ENCODE data around the gene RNF180. TPM values are rescaled to one million over a fixed set of nuclear protein-coding genes. Genes with fewer than 3 reads are reported as not detected.

The RNF180 gene
- total and polyA plus RNA-seq, 2 donors (not counting 3 experiments of a cell fraction or from before 2014, with no cell fraction given): 0.62 to 5.6 TPM

DNA sequence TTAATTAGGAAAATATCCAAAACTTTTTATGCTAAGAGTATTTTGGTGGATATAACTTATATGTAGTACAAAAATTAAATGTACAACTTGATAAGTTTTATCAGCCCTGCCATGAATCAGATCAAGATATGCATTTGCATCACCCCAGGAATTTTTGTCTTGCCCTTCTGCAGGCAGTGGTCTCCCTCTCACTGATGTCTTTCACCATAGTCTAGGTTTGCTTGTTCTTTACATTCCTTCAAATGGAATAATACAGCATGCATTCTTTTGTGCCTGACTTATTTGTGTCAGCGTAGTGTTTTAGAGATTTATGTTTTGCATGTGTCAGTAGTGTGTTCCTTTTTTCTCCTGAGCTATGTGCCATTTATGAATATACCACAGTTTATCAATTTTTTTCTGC, 36.4 kb downstream of the RNF180 start:
- CTCF ChIA-PET: interaction anchor here (1.0 kb wide), 1 partner anchor 54 kb away, joined by 8 read pairs; no protein-coding TSS in a partner anchor
- H3K27ac ChIP-seq (ENCODE audit: insufficient read depth, low read depth, low read length): no peak overlapping the region
- BruUV-seq (replicated peaks): no TSS peak

More for the DNA sequence above, 36.4 kb downstream of the RNF180 start:
- dilution Hi-C loops (cut with MboI; ENCODE audit: extremely low pct_ligation_motif_present, low sequenced_read_pairs) (no loop called here), intact Hi-C loops (cut with micrococcal nuclease) (no loop called here)
- H3K27me3 ChIP-seq (ENCODE audit: control insufficient read depth in 2 of 2, insufficient read depth in 2 of 2, low read length in 2 of 2): no peaks in the 10 kb centered on the region
- H3K4me1 ChIP-seq (ENCODE audit: control insufficient read depth, extremely low read depth, insufficient read depth, low read length): no peaks in the 10 kb centered on the region
- no peaks in the 10 kb centered on the region for H3K79me2 ChIP-seq (ENCODE audit: control insufficient read depth, insufficient read depth, low read length)
- no peaks in the 10 kb centered on the region for H3K9me3 ChIP-seq (replicated peaks; ENCODE audit: control insufficient read depth, insufficient read depth, low read length)
- no peak overlapping the region for H3K4me3 ChIP-seq (replicated peaks in 1 of 3; ENCODE audit: insufficient read depth in 1 of 3, low read depth in 1 of 3, low read length in 3 of 3)
- no peak overlapping the region for H3K4me2 ChIP-seq (ENCODE audit: insufficient read depth, low read length)
- TF ChIP-seq POLR2AphosphoS5 (IDR thresholded peaks at IDR 0.05; ENCODE audit: insufficient read depth, low read depth, low read length) (no peak), POLR2A (IDR thresholded peaks at IDR 0.05; ENCODE audit: low read depth, low read length) (no peak), GATA2 (IDR thresholded peaks at IDR 0.05; ENCODE audit: insufficient read depth, insufficient read length, low read depth, low read length) (no peak), JUN (IDR thresholded peaks at IDR 0.05; ENCODE audit: borderline replicate concordance, insufficient read depth, insufficient read length, low read depth) (no peak), FOS (IDR thresholded peaks at IDR 0.05; ENCODE audit: borderline replicate concordance, insufficient read depth, low read length) (no peak), EZH2 (IDR thresholded peaks at IDR 0.05; ENCODE audit: borderline replicate concordance, low read depth, low read length, severe bottlenecking) (no peak), MYC (IDR thresholded peaks at IDR 0.05; ENCODE audit: low read depth, low read length) (no peak)
- TF ChIP-seq, protein P1, sequence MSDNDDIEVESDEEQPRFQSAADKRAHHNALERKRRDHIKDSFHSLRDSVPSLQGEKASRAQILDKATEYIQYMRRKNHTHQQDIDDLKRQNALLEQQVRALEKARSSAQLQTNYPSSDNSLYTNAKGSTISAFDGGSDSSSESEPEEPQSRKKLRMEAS (IDR thresholded peaks at IDR 0.05; ENCODE audit: insufficient read depth, insufficient read length): no peak
- TF ChIP-seq, protein P2, sequence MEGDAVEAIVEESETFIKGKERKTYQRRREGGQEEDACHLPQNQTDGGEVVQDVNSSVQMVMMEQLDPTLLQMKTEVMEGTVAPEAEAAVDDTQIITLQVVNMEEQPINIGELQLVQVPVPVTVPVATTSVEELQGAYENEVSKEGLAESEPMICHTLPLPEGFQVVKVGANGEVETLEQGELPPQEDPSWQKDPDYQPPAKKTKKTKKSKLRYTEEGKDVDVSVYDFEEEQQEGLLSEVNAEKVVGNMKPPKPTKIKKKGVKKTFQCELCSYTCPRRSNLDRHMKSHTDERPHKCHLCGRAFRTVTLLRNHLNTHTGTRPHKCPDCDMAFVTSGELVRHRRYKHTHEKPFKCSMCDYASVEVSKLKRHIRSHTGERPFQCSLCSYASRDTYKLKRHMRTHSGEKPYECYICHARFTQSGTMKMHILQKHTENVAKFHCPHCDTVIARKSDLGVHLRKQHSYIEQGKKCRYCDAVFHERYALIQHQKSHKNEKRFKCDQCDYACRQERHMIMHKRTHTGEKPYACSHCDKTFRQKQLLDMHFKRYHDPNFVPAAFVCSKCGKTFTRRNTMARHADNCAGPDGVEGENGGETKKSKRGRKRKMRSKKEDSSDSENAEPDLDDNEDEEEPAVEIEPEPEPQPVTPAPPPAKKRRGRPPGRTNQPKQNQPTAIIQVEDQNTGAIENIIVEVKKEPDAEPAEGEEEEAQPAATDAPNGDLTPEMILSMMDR (IDR thresholded peaks at IDR 0.05; ENCODE audit: extremely low read depth in 1 of 2, insufficient read depth in 1 of 2, low read depth in 1 of 2, low read length in 2 of 2): no peak
- POLR2A ChIA-PET: no interaction called here
- H2AFZ ChIP-seq (ENCODE audit: low read depth, low read length): no peak overlapping the region
- no peak overlapping the region for H3K9ac ChIP-seq (replicated peaks; ENCODE audit: extremely low read depth, insufficient read depth, low read length)
- FAIRE-seq (no peak), DNase-seq (ENCODE audit: low read depth, low spot score) (no peak)
- no peaks in the 10 kb centered on the region for H4K20me1 ChIP-seq (replicated peaks; ENCODE audit: control insufficient read depth, extremely low read depth, insufficient read depth, low read length)
- no peaks in the 10 kb centered on the region for H3K36me3 ChIP-seq (ENCODE audit: control insufficient read depth in 2 of 2, extremely low read depth in 1 of 2, insufficient read depth in 2 of 2, low read length in 2 of 2)
- H3K9me1 ChIP-seq (replicated peaks; ENCODE audit: control insufficient read depth, extremely low read depth, insufficient read depth, low read length): no peaks in the 10 kb centered on the region

Measured in endothelial cell of umbilical vein (primary cell).